Hypothalamus (tissue), 51 donors: Measurements from ENCODE around the gene MAP3K14.

Experiments used
- DNase-seq, 51 donors: peaks; one replicate each; lab custom pipeline; 2025; lab: John Stamatoyannopoulos, UW

Gene MAP3K14

DNA sequence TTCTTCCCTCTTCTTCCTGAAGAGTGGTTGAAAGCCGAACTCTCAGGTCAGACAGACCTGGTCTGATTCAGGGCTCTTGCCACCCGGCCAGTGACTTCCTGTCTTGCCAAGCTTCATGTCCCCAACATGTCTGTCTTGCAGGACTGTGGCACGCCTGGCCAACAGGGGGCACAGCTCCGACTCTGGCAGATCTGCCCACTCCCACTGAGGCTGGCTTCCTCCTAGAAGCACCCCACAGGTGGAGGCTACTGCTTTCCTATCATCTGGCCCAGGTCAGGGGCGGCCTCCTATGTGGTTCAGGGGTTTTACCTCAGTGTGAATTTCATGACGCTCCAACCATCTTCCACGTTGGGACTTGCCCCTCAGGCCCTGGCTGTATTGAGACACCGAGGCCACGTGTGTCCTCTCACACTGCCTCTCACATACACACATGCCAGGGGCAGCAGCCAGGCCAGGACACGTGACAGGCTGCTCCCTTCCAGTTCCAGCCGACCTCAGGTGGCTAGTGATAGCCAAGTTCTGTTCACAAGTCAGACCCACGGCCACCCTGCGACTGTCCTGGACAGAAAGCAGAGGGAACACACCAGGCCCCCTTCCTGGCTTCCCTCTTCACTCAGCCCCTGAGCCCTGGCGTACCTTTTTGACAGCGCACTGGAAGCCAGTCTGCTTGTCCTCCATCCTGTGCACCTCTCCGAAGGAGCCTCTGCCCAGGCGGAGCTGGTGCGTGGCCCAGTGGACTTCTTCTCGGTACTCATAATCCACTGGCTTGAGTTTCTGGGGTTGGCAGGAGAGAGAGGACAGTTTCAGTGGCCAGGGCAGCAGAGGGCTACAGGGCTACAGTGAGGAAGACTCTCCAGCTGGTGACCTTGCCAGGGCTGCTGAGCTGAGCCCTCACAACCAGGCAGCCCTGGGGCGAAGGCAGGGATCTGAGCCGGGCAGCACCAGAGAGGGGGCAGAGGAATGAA, 32.4 kb downstream of the MAP3K14 start:
- DNase-seq = no peak

DNA sequence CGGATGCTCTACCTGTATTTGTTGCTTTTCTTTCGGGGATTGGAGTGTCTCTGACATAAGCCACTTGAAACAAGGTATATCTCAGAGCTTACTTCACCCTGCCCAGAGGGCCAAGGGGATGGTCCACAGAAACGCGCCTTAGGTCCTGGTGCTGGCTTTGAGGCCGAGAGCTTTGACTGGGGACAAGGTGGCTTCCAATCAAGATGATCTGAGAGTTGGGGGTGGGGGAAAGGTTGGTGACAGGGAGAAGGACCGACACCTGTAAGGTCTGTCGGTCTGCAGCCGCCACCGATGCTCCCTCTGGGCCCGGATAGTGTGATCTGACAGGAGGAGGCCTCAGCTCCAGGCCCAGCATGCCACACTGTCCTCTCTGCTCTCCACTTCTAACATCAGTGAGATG, 33.1 kb downstream of the MAP3K14 start:
- no peak for DNase-seq

DNA sequence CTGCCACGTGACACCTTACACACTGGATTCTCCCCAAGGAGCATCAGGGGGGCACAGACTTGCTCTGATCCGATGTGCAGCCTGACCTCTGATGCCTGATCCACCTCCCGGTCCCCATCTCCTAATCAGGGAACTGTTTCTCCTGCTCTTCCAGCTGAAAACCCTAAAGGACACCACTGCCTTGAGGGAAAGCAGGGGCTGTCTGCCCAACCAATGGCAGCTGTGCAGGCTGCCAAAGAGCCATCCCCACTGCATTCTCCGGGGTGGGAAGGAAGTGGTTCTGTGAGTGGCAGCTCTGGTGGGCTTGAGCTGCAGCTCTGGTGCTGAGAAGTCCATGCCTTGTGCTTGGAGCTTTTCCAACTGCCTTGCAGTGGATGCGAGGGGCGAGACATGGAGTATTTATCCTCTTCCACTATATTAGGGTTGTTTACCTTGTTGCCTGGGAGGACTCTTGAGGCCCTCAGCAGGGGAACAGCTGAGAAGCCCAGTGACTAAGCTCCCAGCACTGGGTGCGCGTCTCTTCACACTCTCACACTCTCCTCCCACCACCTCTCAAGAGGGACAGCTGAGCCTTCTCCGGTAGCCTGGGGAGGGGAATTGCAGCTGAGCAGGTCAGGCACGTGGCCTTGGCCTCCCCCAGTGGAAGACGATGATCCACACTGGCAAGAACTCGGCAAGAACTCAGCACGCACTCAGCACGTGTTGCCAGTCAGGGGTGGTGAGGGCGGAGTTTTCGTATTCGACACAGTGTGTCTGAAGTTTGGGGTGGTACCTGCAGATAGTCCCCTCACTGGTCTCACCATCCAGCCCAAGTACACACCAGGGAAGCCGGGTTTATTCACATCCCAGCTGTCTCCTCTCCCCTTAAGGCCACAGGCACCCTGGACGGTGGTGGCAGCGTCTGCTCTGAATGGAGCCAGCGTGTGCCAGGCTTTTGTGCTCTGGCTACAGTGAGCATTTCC, 33.9 kb downstream of the MAP3K14 start:
- DNase-seq = peak in 1 of 51 donors; percentile 48

DNA sequence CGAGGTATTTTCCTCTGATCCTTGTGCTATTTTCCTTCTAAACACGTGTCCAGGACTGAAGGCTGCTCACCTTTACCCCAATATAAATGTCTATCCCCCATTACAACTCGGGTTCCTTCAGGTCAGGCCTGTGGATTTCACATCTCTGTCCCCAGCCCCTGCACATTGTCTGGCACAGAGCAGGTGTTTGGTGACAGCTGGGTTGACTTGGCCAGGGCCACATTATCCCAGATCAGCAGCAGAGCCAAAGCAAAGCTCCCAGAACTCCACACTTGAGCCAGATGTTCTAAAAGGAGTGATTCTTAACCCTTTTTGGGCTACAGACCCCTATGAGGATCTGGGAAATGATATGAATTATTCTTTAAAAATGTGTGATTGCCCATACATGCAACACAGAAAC, 36.9 kb downstream of the MAP3K14 start:
- DNase-seq = no peak

DNA sequence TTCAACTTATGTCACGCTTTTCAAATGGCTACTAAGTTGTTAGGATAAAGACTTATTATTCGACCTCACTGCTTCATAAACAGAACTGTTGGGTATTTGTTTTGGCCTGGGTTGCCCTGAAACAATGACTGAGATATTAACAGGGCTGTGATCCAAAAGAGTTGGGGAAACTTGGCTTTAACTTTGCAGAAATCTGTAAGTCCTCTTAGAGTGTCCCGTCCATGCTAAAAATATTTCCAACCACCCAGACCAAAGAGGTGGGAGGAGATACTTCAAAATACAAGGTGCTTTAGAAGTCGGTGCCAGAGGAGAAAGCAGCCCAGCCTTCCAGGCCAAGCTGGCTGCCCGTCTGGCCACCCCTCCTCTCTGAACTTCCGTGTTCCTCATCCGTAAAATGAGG, 38.8 kb downstream of the MAP3K14 start:
- DNase-seq = no peak

DNA sequence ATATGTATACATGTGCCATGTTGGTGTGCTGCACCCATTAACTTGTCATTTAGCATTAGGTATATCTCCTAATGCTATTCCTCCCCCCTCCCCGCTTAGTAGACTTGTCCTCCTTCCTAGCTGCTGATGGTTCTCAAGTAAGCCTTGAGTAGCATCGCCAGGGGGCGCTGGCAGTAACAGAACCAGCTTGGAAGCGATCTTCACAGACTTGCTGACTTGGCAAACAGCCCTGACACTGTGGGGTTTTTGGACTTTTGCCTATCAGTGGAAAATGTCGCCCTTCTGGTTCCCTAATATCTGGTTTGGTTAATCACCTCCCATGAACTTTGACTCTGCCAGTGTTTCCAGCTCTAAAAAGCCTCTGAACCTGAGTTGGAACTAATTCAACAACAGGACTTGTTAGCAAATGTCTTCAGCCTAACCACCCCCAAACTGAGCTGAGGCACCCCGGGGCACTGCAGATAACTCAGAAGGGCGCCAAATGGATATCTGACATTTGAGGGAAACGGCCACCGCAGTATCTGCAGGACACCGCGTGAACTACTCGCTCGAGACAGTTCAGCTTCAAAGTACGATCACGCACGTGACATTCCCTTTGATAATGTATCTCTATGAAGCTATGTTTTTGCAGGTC, 39.5 kb downstream of the MAP3K14 start:
- DNase-seq = peak in 46 of 51 donors; percentile 24 to 96 (median 72)

DNA sequence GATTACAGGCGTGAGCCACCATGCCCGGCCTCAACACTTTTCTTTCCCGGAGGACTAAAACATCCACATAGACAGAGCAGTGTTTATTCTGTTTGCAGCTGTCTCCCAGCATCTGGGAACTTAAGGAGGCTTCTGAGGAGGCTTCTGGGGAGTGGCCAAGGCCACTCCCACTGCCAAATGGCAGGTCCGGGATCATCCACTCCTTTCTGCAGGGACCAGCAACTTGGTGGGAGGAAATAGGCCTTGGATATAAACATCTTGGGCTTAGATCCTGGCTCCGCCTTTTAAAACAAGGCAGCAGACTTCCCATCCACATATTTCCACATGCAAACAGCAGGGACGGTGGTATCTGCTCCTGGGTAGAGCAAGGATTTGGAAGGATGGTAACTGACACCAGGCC, 40.8 kb downstream of the MAP3K14 start:
- DNase-seq = no peak

DNA sequence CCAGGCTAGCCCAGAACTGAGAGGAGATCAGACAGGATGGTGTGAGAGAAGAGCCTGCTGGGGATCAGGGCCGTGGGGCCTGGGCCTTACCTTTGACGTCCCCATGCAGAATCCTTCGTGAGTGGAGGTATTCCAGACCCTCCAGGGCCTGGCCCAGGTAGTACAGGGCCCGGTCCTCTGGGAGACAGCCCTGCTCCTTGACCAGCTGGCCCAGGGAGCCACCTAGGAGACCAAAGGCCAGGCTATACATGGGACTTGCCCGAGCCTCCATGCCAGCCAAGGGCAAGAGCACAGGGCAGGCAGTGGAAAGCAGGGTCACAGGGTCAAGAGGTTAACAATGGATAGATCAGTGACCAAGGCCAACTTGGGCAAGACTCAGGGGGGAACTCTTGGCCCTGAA, 42.8 kb downstream of the MAP3K14 start:
- DNase-seq = no peak

DNA sequence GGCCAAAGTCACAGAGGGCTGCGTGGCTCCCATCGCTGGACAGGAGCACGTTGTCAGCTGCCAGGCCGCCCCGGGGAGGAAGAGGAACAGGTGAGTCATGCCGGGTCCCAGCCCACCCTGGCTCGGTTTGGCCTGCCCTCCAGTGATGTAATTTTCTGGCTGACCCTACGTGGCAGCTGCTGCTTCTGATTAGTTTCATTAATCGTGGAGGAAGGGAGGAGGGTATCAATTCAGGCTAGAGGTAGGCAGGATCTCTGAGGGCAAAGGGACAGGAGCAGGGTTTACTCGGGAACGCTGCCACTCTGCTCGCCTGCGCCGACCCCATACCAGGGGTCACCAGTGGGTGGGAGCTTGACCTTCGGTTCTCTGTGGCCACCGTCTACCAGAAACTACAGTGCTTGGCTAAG, 43.3 kb downstream of the MAP3K14 start:
- no peak for DNase-seq

DNA sequence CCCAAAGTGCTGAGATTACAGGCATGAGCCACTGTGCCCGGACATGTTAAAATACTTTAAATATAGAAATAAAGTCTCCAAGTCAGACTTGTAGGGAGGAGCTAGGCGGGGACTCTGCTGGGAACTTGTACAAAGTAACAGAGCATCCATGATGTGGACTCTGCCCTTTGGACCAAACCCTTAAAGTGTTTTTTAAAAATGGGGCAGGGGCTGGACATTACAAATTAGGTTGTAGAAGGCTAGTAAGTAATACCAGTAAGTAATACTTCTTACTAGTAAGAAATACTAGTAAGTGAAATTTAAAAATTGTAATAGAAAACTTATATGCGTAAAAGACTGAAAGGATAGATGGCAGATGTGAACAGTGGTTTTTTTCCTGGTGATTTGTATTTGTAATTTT, 45.2 kb downstream of the MAP3K14 start:
- no peak for DNase-seq

DNA sequence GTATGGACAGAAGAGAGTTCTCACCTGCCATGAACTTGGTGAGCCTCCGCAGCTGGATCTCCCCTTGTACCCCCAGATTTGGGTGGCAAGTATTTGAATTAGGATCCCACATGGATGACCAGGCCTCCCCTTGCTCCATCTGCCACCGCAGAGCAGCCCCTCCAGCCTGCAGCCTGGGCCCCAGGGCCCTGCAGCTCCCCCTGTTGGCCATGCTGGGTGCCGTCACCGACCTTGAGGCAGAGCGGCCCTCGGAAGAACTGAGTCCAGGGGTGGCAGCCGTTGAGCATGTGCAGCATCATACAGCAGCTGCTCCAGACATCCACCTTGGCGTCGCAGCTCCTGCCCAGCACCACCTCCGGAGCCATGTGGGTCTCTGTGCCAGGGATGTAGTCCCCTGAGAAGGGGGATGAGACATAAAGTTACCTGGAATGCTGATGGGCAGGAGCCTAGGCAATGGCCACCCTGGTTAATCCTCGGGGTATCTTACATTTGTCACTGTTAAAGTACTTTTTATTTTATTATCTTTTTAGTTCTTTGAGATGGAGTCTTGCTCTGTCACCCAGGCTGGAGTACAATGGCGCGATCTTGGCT, 45.9 kb downstream of the MAP3K14 start:
- DNase-seq = no peak

DNA sequence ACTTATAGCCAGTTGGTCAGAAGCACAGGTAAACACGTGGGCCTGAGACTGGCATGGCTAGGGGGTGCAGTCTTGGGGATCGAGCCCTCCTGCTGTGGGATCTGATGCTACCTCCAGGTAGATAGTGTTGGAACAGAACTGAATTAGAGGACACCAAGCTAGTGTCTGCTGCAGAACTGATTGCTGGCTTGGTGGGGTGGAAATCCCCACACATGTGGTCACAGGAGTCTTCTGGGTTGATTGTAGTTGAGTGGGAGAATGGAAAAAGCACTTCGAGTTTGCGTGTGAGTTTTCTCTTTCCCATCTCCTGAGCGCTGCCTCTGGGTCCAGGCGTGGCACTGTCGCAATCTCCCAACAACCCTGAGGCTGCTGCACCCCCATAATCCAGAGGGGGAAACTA, 46.9 kb downstream of the MAP3K14 start:
- DNase-seq = no peak

DNA sequence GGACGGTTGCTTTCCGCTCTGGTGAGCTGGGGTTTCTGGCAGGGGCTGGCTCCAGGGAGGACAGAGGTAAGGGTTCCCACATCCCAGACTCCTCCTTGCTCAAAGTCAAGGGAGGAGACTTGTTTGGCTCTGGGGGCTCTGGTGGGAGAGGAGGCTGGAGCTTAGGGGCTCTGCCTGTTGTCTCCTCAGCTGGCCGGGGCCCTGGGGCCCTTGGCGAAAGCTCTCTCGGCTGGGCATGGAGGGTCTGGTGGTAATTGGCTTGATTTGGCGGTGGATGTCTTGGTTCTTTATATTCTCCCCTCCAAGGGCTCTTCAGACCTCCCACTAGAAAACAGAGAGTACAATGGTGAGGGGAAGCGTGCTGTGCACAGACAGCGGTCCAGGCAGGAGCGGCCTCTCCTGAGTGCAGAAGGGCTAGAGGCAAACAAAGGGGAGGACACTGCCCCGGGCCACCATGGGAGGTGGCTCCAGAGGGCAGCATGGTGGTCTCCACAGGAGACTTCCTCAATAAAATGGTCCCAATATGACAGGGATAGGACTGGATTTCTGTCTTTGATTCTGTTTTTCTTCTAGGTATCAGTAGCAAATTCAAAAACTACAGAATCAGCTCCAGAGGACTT, 49.3 kb downstream of the MAP3K14 start:
- DNase-seq = no peak

DNA sequence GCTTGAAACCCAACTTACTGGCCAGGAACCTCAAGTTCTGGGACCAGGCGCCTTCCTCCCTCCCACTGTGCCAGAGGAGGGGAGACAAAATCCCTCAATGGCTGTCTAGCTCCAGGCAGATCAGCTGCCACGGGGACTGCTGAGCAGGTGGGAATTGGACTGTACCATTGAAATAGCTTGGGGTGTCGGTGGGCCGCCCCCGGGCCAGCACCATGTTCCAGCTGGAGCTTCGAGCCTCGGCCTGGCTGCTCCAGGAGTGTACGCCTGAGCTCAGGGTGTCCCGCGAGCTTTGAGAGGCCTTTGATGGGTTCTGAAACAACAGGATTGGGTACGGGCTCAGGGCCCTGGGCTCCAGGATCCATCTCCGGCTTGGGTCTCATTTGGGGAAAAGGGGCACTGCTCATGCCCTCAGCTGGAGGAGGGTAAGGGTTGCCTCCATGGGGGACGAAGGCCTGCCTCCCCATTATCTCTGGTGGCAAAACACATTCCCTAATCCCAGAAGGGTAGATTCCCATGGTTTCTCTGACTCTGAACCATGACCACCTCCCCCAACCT, 50.4 kb downstream of the MAP3K14 start:
- DNase-seq = no peak

DNA sequence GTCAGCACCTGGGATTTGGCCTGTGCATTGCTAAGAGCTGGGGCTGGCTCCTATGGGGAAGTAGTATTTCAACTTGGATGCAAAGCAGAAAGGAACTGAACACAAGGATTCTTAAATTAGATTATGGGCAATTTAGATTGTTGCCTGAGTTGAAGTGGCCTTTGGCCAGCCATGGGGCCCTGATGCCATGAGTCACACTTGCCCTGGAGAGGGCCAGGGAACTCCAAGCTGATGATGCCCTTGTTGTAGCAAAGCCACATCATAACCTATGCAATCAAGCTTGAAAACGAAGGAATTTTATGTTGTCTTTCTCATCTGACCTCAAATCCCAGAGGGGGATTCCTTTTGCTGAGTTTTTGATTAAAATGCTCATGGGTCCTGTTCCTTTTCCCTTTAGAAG, 51.0 kb downstream of the MAP3K14 start:
- no peak for DNase-seq

DNA sequence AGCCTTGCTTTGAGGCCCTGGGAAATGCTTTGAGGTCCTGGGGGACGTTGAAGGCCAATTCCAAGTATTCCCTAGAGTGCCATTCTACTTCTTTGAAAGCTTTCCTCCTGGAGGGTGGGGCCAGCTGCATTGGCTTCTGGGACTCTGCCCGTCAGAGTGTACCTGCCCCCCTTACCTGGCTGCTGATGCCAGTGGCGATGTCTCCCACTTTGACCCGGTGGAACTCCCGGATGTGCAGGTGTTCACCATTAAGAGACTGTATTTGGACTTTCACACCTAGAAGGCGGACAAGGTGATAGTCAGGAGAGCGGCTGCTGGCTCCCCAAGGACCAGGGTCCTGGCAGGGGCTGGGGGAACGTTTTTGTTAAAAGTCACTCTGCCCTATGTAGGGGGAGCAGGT, 51.8 kb downstream of the MAP3K14 start:
- no peak for DNase-seq

DNA sequence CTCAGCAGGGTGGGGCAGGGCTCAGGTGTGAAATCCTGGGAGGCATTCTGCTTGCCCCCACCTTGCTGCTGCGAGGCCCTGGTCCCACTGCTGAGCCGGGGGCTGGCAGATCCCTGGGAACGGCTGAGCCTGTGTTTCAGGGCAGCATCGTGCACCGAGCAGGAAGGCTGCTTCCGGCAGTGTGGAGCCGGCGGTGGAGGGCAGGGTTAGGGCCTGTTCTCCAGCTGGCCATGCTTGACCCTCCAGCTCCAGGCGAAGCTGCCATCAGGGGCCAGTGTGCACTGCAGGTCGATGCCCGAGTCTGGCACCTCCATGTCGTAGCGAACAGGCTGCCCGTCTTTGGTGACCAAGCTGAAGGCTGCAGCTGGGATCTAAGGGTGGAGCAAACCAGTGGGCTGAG, 52.4 kb downstream of the MAP3K14 start:
- DNase-seq = no peak

DNA sequence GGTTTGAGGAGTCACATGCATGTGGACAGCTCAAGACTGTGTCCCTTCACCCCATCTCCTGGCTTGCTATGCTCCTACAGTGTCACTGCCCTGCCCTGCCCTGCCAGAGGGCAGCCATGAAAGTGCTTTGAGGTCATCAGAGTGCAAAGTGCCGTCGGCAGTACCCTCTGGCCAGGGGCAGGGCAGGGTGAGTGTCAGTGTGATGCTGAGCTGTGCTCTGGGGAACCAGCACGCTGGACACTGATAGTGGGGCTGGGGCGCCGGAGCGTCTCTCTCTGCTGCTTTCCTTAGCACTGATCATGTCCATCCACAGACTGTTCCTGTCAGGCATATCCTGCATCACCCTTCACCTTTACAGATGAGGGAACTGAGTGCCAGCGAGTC, 53.4 kb downstream of the MAP3K14 start:
- no peak for DNase-seq

DNA sequence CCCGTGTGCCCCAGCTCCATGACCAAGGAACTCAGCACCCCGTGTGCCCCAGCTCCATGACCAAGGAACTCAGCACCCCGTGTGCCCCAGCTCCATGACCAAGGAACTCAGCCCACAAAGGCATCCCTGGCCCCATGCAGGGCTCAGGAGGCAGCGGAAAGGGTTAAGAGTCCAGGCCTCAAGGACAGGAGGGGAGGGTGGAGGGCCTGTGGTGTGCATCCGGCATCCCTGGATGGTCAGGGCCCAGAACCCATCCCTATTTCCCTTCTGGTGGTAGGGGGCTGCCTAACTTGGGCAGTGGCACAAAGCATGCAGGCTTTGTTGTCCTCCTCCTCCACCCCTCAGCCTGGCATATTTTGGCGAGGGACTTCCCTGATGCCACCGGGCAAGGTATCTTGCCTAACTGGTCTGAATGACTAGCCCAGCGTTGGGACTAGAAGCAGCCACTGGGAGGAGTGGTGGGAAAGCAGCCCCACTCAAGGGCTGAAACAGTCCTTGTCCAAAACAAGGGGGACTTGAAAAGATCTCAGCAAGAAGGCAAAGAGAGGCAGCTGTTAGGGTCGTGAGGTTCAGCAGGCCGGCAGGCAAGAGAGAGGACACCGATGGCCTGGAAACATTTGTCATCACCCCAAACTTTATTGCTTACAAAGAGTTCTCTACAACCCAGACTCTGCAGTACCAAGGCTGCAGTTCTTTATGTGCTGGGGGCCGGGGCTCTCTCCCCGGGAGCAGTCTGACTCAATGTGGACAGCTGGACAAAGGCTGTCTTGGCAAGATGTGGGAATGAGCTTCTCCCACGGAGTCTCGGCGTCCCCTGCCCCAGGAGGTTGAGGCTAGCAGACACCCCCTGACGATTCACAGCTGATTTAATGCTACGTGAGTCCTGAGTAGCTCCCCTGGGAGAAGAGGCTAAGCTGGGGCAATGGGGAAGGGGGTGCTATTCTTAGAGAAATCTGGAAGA, 54.0 kb downstream of the MAP3K14 start:
- DNase-seq = no peak
